Astrocyte (in vitro differentiated cells and primary cell): Measurements from ENCODE around the gene KIF19. TPM values are rescaled to one million over a fixed set of nuclear protein-coding genes. Genes with fewer than 3 reads are reported as not detected.

ENCODE experiments used
- DNase-seq: peaks from one replicate; pipeline ENCODE4 v3.0.0-alpha.2; 2010; ENCODE audit warnings: low read depth
- FAIRE-seq: peaks from 2 replicates; lab custom pipeline; 2011; peaks lifted over from hg19 to GRCh38; lab: Jason Lieb, UNC
- H2AFZ ChIP-seq: 2 replicates; pipeline ENCODE4 v1.6.0; 2012; ENCODE audit warnings: low read depth, low read length, inconsistent platforms
- H3K27ac ChIP-seq: 2 replicates; pipeline ENCODE4 v1.5.1; 2011; ENCODE audit warnings: low read depth, low read length, inconsistent platforms
- H3K27me3 ChIP-seq: 2 replicates; pipeline ENCODE4 v1.6.0; 2011; ENCODE audit warnings: low read length, inconsistent platforms; ENCODE audit not compliant: insufficient read depth
- H3K36me3 ChIP-seq: 2 replicates; pipeline ENCODE4 v1.5.1; 2011; ENCODE audit warnings: low read length, inconsistent platforms; ENCODE audit not compliant: insufficient read depth
- H3K4me1 ChIP-seq: 2 replicates; pipeline ENCODE4 v1.5.1; 2011; ENCODE audit warnings: low read length, inconsistent platforms; ENCODE audit not compliant: insufficient read depth
- H3K4me2 ChIP-seq: 2 replicates; pipeline ENCODE4 v1.6.0; 2012; ENCODE audit warnings: low read length, inconsistent platforms
- H3K4me3 ChIP-seq: 2 replicates; pipeline ENCODE4 v1.5.1; 2011; ENCODE audit warnings: low read depth, mild to moderate bottlenecking, low read length, inconsistent platforms; ENCODE audit not compliant: insufficient read depth
- H3K79me2 ChIP-seq: 2 replicates; pipeline ENCODE4 v1.6.0; 2012; ENCODE audit warnings: mild to moderate bottlenecking, low read length, inconsistent platforms; ENCODE audit not compliant: insufficient read depth
- H3K9ac ChIP-seq: 2 replicates; pipeline ENCODE4 v1.6.0; 2012; ENCODE audit warnings: mild to moderate bottlenecking, low read length, inconsistent platforms
- H3K9me3 ChIP-seq: 2 replicates; pipeline ENCODE4 v1.5.1; 2012; ENCODE audit warnings: low read depth, mild to moderate bottlenecking, low read length, inconsistent platforms; ENCODE audit not compliant: insufficient read depth
- H4K20me1 ChIP-seq: 2 replicates; pipeline ENCODE4 v1.6.0; 2012; ENCODE audit warnings: low read length, inconsistent platforms; ENCODE audit not compliant: insufficient read depth
- H3K27ac Mint-ChIP-seq: one replicate; pipeline ENCODE4 v1.8.0; 2021; ENCODE audit warnings: mild to moderate bottlenecking, mixed read lengths; ENCODE audit not compliant: unreplicated experiment
- H3K27me3 Mint-ChIP-seq: one replicate; pipeline ENCODE4 v1.8.0; 2021; ENCODE audit warnings: low read depth, mixed read lengths; ENCODE audit not compliant: unreplicated experiment
- H3K36me3 Mint-ChIP-seq: one replicate; pipeline ENCODE4 v1.8.0; 2021; ENCODE audit warnings: low read depth, mixed read lengths; ENCODE audit not compliant: unreplicated experiment
- H3K4me1 Mint-ChIP-seq: one replicate; pipeline ENCODE4 v1.8.0; 2021; ENCODE audit warnings: low read depth, mixed read lengths; ENCODE audit not compliant: unreplicated experiment
- H3K4me3 Mint-ChIP-seq: one replicate; pipeline ENCODE4 v1.8.0; 2021; ENCODE audit warnings: mild to moderate bottlenecking, moderate library complexity, mixed read lengths; ENCODE audit not compliant: unreplicated experiment
- H3K9me3 Mint-ChIP-seq: one replicate; pipeline ENCODE4 v1.8.0; 2021; ENCODE audit warnings: mild to moderate bottlenecking, mixed read lengths; ENCODE audit not compliant: unreplicated experiment
- EZH2 ChIP-seq: IDR thresholded peaks from 2 replicates; pipeline ENCODE4 v1.6.1; 2012; ENCODE audit warnings: mild to moderate bottlenecking, low read length, inconsistent platforms; ENCODE audit not compliant: insufficient read depth
- total RNA-seq: library from RNA; stranded (reverse); gene quantifications from 2 replicates; pipeline ENCODE4 v1.2.1, GENCODE V29; 2021
- TF ChIP-seq, protein P1 (sequence below): IDR thresholded peaks from 2 replicates; pipeline ENCODE4 v1.5.1; 2011; ENCODE audit warnings: low read depth, mild to moderate bottlenecking, inconsistent platforms, low read length, moderate library complexity; ENCODE audit not compliant: insufficient read depth

The KIF19 gene
- total RNA-seq, 1 donor from 2014 or later: not detected

GRCh38 chr17:74354123-74354522 lies 28.1 kb downstream of the KIF19 start:
- FAIRE-seq (no peak), DNase-seq (no peak)
- Histone ChIP-seq H3K4me3 (no peak overlapping the region), H2AFZ (no peak overlapping the region), H3K4me2 (no peak overlapping the region), H3K27ac (no peak overlapping the region), H3K27me3 (peaks cover 33% of the 10 kb centered on the region), H3K36me3 (no peaks in the 10 kb centered on the region), H3K4me1 (no peaks in the 10 kb centered on the region), H3K9ac (no peak overlapping the region), H4K20me1 (no peaks in the 10 kb centered on the region), H3K79me2 (no peaks in the 10 kb centered on the region), H3K9me3 (no peaks in the 10 kb centered on the region)
- TF ChIP-seq, protein P1, sequence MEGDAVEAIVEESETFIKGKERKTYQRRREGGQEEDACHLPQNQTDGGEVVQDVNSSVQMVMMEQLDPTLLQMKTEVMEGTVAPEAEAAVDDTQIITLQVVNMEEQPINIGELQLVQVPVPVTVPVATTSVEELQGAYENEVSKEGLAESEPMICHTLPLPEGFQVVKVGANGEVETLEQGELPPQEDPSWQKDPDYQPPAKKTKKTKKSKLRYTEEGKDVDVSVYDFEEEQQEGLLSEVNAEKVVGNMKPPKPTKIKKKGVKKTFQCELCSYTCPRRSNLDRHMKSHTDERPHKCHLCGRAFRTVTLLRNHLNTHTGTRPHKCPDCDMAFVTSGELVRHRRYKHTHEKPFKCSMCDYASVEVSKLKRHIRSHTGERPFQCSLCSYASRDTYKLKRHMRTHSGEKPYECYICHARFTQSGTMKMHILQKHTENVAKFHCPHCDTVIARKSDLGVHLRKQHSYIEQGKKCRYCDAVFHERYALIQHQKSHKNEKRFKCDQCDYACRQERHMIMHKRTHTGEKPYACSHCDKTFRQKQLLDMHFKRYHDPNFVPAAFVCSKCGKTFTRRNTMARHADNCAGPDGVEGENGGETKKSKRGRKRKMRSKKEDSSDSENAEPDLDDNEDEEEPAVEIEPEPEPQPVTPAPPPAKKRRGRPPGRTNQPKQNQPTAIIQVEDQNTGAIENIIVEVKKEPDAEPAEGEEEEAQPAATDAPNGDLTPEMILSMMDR: no peak
- TF ChIP-seq EZH2: no peak
- no peak overlapping the region for H3K4me3 Mint-ChIP-seq
- H3K27ac Mint-ChIP-seq: no peak overlapping the region
- H3K36me3 Mint-ChIP-seq: peaks cover 1% of the 10 kb centered on the region
- peaks cover 2% of the 10 kb centered on the region for H3K9me3 Mint-ChIP-seq
- peaks cover 66% of the 10 kb centered on the region for H3K27me3 Mint-ChIP-seq
- H3K4me1 Mint-ChIP-seq: no peaks in the 10 kb centered on the region

- H3K27me3 ChIP-seq: peaks cover 33% of the 10 kb centered on the region
- TF ChIP-seq, protein P1: no peak
- no peak for TF ChIP-seq EZH2
Measured at GRCh38 chr17:74354561-74354960, 28.5 kb downstream of the KIF19 start.

DNA sequence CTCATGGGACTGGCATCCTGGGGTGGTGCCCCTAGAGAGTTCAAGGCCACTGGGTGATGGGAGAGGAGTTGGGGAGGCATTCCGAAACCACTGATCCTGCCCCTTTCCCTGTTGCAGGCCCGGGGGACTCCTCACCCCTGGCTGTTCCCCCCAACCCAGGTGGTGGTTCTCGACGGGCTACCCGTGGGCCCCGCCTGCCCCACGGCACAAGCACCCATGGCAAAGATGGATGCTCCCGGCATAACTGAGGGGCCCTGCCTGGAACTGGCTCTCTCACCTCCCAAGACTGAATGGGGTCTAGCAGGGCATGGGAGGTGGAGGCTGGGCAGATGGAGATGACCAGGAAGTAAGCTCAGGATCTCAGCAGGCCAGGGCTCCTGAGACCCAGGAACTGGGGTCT lies 29.0 kb downstream of the KIF19 start:
- Mint-ChIP-seq H3K9me3 (peaks cover 2% of the 10 kb centered on the region), H3K27me3 (peaks cover 62% of the 10 kb centered on the region), H3K4me3 (no peak overlapping the region), H3K36me3 (peaks cover 1% of the 10 kb centered on the region), H3K4me1 (no peaks in the 10 kb centered on the region), H3K27ac (no peak overlapping the region)
- no peaks in the 10 kb centered on the region for H3K4me1 ChIP-seq
- no peaks in the 10 kb centered on the region for H3K9me3 ChIP-seq
- H4K20me1 ChIP-seq: no peaks in the 10 kb centered on the region
- TF ChIP-seq, protein P1: no peak
- TF ChIP-seq EZH2: no peak
- H3K27ac ChIP-seq: no peak overlapping the region
- no peaks in the 10 kb centered on the region for H3K36me3 ChIP-seq
- no peak overlapping the region for H3K4me2 ChIP-seq
- no peak overlapping the region for H2AFZ ChIP-seq
- DNase-seq (no peak), FAIRE-seq (no peak)
- no peak overlapping the region for H3K4me3 ChIP-seq
- no peaks in the 10 kb centered on the region for H3K79me2 ChIP-seq
- H3K27me3 ChIP-seq: peaks cover 33% of the 10 kb centered on the region
- no peak overlapping the region for H3K9ac ChIP-seq

More at GRCh38 chr17:74354561-74354960, 28.5 kb downstream of the KIF19 start:
- Histone ChIP-seq H3K4me2 (no peak overlapping the region), H3K9me3 (no peaks in the 10 kb centered on the region), H3K27ac (no peak overlapping the region), H3K4me1 (no peaks in the 10 kb centered on the region), H4K20me1 (no peaks in the 10 kb centered on the region), H3K79me2 (no peaks in the 10 kb centered on the region), H3K36me3 (no peaks in the 10 kb centered on the region), H3K4me3 (no peak overlapping the region), H2AFZ (no peak overlapping the region), H3K9ac (no peak overlapping the region)
- H3K4me3 Mint-ChIP-seq: no peak overlapping the region
- H3K4me1 Mint-ChIP-seq: no peaks in the 10 kb centered on the region
- H3K27ac Mint-ChIP-seq: no peak overlapping the region
- DNase-seq (no peak), FAIRE-seq (no peak)
- peaks cover 64% of the 10 kb centered on the region for H3K27me3 Mint-ChIP-seq
- H3K36me3 Mint-ChIP-seq: peaks cover 1% of the 10 kb centered on the region
- H3K9me3 Mint-ChIP-seq: peaks cover 2% of the 10 kb centered on the region
